Globus pallidus (tissue), 1 donor: Measurements from ENCODE around the gene IL32.

Experiments
- DNase-seq: peaks from one replicate; pipeline ENCODE4 v3.0.0-alpha.2; 2015; ENCODE audit warnings: low spot score

Gene IL32

DNA sequence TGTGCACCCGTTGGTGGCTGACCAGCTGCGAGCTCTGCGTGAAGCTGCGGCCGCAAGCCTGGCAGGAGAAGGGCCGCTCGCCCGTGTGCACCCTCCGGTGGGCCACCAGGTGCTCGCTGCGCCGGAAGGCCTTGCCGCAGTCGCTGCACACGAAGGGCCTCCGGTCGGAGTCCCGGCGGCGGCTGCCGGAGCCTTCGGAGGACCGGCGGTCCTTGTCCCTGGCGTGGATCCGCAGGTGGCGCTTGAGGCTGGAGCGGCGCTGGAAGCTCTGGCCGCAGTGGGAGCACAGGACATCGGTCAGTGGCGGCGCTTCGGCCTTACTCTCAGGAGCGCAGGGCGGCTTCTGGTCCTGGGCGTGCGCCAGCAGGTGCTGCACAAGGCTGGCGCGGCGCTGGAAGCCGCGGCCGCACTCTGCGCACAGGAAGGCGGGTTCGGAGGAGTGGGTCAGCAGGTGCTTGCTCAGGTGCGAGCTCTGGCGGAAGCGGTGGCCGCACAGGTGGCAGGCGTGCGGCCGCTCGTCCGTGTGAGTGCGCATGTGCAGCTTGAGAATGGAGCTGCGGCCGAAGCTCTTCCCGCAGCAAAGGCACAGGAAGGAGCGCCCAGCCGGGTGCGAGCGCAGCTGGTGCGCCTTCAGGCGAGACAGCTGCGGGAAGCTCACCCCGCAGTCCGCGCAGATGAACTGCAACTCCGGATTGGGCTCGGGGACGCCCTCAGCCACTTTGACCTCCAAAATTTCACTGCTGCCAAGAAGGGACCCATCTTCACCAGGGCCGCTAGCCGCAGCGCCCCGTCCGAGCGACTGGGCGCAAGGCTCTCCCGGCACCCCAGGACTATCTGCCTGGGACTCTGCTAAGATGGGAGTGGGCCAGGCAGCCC is 24.5 kb downstream of the IL32 start:
- no peak for DNase-seq

DNA sequence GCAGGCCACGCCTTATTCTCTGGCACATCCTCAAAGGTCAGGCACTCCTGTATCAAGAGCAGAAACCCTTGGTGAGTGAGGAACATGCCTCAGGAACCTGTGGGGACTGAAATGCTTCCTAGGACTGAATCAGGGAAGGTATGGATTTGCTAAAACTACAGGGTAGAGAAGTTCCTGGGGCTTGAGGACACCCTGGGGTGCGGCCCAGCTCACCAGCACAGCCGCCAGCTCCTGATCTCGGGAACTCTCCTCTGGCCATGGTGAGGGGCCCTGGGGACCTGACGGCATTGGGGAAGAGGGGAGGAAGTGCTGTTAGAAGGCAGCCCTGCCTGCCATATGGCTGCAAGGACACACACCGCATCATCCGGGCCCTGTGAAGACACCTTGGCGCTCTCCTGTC is 26.1 kb downstream of the IL32 start:
- no peak for DNase-seq

- DNase-seq: no peak
Observed at GRCh38 chr16:3092501-3092941, 27.1 kb downstream of the IL32 start.

DNA sequence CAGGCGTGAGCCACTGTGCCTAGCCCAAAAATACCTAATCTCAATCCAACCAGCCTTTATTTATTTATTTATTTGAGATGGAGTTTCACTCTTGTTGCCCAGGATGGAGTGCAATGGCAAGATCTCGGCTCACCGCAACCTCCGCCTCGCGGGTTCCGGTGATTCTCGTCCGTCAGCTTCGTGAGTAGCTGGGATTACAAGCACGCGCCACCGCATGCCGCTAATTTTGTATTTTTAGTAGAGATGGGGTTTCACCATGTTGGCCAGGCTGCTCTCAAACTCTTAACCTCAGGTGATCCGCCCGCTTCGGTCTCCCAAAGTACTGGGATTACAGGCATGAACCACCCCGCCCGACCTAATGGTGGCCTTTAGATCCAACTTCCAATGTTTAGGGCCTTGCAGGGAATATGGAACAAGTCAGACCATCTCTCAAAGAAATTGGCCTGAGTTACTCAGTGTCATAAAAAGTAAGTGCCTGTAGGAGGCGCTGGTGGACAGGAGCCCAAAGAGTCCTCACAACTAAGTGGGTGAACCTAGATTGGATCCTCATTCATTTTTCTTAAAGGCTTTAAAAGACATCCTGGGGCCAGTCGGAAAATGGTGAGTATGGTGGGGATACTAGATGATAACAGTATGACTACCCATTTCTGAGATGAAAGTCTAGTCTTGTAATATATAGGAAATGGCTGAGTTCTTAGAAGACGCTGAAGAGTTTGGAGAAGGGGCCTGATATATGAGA is 29.0 kb downstream of the IL32 start:
- DNase-seq: no peak

GRCh38 chr16:3095869-3096268 is 30.4 kb downstream of the IL32 start:
- no peak for DNase-seq

- no peak for DNase-seq
Observed at GRCh38 chr16:3096362-3096761, 30.9 kb downstream of the IL32 start.

DNA sequence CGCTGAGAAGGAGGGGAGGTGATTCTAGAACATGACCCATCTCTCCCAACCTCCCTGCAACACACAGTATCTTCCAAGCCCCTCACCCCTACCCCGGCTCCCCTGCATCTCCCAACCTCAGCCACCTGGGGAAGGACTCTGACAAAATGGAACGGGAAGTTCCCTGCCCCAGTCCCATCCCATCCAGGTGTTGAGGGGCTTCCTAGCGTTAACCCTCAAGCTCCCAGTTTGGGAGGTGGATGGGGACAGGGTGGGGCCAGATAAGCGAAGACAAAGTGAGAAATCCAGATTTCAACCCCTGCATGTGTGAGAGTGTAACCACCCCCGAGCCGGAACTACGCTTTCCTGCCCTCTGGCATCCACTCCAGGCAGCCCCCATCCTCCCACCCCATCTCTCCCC is 31.8 kb downstream of the IL32 start:
- DNase-seq: no peak

DNA sequence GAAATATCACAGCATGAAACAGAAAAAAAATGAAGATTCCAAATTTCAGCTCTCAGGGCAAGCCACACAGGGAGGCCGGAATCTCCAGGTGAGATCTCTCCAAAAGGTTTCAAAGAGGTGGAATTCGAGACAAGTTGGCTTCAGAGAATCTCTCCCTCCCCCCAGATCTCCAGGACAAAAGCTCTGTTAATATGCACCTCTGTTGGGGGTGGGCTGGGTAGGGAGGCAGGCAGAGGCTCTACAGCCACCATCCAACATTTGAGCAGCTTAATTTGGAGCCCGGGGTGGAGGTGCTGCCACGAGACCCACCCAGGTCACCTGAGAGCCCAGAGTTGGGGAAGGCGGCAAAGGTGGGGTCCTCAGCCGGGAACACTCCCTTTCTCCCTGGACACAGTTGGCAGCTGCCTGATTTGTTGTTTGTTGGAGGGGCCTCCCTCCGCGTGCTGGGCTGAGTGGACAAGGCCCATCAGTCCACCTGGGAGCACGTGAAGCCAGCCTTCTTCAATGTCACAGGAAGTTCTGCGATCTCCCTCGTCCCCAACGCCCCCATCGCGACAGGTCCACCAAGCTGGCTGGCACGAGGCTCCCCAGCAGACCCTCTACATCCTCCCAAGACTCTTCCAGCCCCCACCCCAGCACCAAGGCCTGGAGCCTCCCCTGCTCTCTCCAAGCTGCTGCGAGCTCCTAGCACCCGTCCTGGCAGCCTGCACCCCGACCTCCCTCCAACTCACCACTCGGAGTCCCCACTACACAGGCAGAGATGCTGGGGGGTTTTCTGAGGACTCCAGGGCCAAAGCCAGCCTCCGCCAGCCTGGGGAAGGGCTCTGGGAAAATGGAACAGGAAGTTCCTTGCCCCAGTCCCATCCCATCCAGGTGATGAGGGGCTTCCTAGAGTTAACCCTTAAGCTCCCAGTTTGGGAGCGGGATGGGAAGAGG is 33.3 kb downstream of the IL32 start, which contains the start of gene ZSCAN10:
Gene ZSCAN10 (minus strand): TSS at position 836 of the 936 bp plus-strand sequence. CDS start 6,357 bp downstream, outside the sequence.
- DNase-seq: no peak

- no peak for DNase-seq
Observed at GRCh38 chr16:3099395-3099731, 33.9 kb downstream of the IL32 start.

GRCh38 chr16:3099732-3100499 is 34.5 kb downstream of the IL32 start:
- DNase-seq: peak; percentile 73

DNA sequence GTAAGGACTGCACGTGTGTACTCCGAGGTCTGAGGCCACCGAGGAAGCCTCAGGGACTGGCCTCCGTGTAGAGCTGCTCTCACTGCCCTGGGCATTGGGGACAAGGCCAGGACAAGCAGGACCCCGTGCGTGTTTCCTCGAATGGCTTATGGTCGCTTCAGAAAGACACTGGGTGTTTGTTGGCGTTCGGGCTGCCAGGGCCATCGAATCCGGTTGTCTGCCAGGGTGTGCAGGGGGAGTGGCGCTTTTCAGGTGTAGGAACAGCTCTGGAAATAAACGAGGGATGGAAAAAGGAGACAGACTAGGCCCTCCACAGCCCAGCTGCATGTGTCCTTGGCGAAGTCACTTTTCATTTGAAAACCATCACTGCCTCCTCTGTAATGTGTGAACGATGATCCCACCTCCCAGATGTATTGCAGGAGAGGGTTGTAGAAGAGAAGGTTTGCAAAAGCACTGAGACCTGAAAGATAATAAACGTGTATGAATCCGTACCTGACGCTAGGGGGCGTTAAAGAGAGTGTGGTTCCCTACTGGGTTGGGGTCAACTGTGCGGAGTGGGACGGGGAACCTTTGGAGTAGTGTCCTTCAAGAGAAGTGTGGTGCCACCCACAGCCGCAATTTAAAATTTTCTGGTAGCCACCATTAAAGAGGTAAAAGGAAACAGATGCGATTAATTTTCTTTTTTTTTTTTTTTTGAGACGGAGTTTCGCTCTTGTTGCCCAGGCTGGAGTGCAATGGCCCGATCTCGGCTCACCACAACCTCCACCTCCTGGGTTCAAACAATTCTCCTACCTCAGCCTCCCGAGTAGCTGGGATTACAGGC is 35.8 kb downstream of the IL32 start:
- DNase-seq: no peak

GRCh38 chr16:3101841-3102470 is 36.5 kb downstream of the IL32 start:
- no peak for DNase-seq

DNA sequence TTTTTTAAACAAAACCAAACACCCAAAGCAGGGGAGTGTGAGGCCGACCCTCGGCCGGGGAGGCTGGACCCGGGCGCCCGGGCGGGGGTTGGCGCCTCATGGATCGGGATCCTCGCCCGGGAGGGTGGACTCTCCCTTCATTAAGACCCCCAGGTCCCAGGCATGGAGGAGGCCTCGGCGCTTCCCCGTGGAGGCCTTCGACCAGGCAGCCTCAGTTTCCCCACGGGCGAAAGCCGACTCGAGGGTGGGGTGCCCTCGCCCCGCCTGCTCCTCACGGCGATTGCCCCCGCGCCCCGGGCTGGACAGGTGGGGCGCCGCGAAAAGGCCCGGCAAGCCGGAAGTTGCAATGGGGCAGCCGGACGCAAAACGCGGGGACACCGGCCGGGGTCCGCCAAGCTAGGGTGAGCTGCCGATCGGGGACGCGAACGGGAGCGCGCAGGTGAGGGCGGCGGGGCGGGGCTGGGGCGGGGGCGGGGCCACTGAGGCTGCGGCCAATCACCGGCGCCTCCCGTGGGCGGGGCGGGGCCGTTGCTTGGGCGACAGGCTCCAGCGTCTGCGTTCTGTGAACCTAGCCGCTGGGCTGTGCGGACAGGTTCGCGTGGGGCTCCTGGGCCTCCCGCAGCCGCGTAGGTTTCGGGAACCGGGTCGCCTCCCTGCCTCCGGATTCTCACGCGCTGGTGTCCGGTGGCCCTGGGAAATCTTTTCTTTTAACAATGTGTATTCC is 40.9 kb downstream of the IL32 start:
- peak; percentile 73 for DNase-seq

- DNase-seq: peak; percentile 67
Observed at GRCh38 chr16:3112058-3112880, 46.8 kb downstream of the IL32 start, which contains the start of gene ZNF205. Gene ZNF205, plus strand, starts transcription at chr16:3112586. Its CDS starts 845 bp downstream, at chr16:3113431.

- no peak for DNase-seq
Observed at GRCh38 chr16:3112881-3113574, 47.6 kb downstream of the IL32 start.

- DNase-seq: no peak
Observed at GRCh38 chr16:3113765-3114479, 48.5 kb downstream of the IL32 start.

- DNase-seq: no peak
Observed at GRCh38 chr16:3115003-3115402, 49.6 kb downstream of the IL32 start.
